Activated CD4-positive, alpha-beta T cell treated with anti-CD3 and anti-CD28 coated beads, Interleukin-2, amount 10 ng/mL, durations not matched to agents 24 days and 14 days (primary cell): ENCODE results near the gene IST1. TPM values are rescaled to one million over a fixed set of nuclear protein-coding genes. Genes with fewer than 3 reads are reported as not detected.
A peak's percentile ranks its signal among the peaks of the same experiment; 100 is the strongest.

Experiments used
- DNase-seq: peaks from one replicate; pipeline ENCODE4 v3.0.0; 2022
- H3K27ac Mint-ChIP-seq: one replicate; pipeline ENCODE4 v1.8.0; 2022; ENCODE audit warnings: mild to moderate bottlenecking, mixed read lengths
- H3K27me3 Mint-ChIP-seq: one replicate; pipeline ENCODE4 v1.8.0; 2022; ENCODE audit warnings: mixed read lengths
- H3K36me3 Mint-ChIP-seq: one replicate; pipeline ENCODE4 v1.8.0; 2022; ENCODE audit warnings: low read depth, mild to moderate bottlenecking, mixed read lengths
- H3K4me1 Mint-ChIP-seq: one replicate; pipeline ENCODE4 v1.8.0; 2021; ENCODE audit warnings: mixed read lengths
- H3K4me3 Mint-ChIP-seq: one replicate; pipeline ENCODE4 v1.8.0; 2022; ENCODE audit warnings: mild to moderate bottlenecking, moderate library complexity, mixed read lengths
- H3K9me3 Mint-ChIP-seq: one replicate; pipeline ENCODE4 v1.8.0; 2021; ENCODE audit warnings: mixed read lengths
- intact Hi-C: fragments of 100-400 bp; cut with micrococcal nuclease; formaldehyde crosslinking; loops from one replicate; pipeline ENCODE4 v1.15.1; 2023
- total RNA-seq: library from RNA; stranded (reverse); gene quantifications from 2 replicates; pipeline ENCODE4 v1.2.3, GENCODE V29; 2022

IST1 gene
- total RNA-seq, 1 donor from 2014 or later: 149 TPM

GRCh38 chr16:71937868-71938510 is 42.7 kb downstream of the IST1 start:
- Mint-ChIP-seq H3K4me1 (no peaks in the 10 kb centered on the region), H3K9me3 (no peaks in the 10 kb centered on the region), H3K4me3 (no peak overlapping the region), H3K27me3 (no peaks in the 10 kb centered on the region), H3K36me3 (peaks cover 9% of the 10 kb centered on the region), H3K27ac (no peak overlapping the region)
- DNase-seq: no peak
- intact Hi-C loops: no loop called here

- DNase-seq: no peak
- Mint-ChIP-seq H3K4me3 (no peak overlapping the region), H3K36me3 (no peaks in the 10 kb centered on the region), H3K4me1 (peaks cover 2% of the 10 kb centered on the region), H3K27ac (no peak overlapping the region), H3K27me3 (peaks cover 2% of the 10 kb centered on the region), H3K9me3 (no peaks in the 10 kb centered on the region)
- intact Hi-C loops: no loop called here
These were observed 48.6 kb downstream of the IST1 start for GRCh38 chr16:71943887-71944286.

GRCh38 chr16:71945616-71946015 is 50.3 kb downstream of the IST1 start:
- intact Hi-C loops: no loop called here
- Mint-ChIP-seq H3K4me1 (peaks cover 2% of the 10 kb centered on the region), H3K27me3 (peaks cover 7% of the 10 kb centered on the region), H3K36me3 (no peaks in the 10 kb centered on the region), H3K27ac (no peak overlapping the region), H3K9me3 (no peaks in the 10 kb centered on the region), H3K4me3 (no peak overlapping the region)
- no peak for DNase-seq

GRCh38 chr16:71952825-71953224 is 57.5 kb downstream of the IST1 start:
- no peak overlapping the region for H3K27ac Mint-ChIP-seq
- DNase-seq: no peak
- H3K27me3 Mint-ChIP-seq: peaks cover 7% of the 10 kb centered on the region
- H3K9me3 Mint-ChIP-seq: peaks cover 3% of the 10 kb centered on the region
- intact Hi-C loops: no loop called here
- H3K36me3 Mint-ChIP-seq: peaks cover 1% of the 10 kb centered on the region
- no peak overlapping the region for H3K4me3 Mint-ChIP-seq
- H3K4me1 Mint-ChIP-seq: peaks cover 22% of the 10 kb centered on the region

GRCh38 chr16:71954180-71954579 is 58.8 kb downstream of the IST1 start:
- intact Hi-C loops: no loop called here
- Mint-ChIP-seq H3K4me3 (no peak overlapping the region), H3K36me3 (peaks cover 1% of the 10 kb centered on the region), H3K27me3 (peaks cover 5% of the 10 kb centered on the region), H3K4me1 (peaks cover 22% of the 10 kb centered on the region), H3K27ac (no peak overlapping the region), H3K9me3 (peaks cover 3% of the 10 kb centered on the region)
- DNase-seq: no peak

GRCh38 chr16:71954699-71955195 is 59.4 kb downstream of the IST1 start:
- peak; percentile 59 for DNase-seq
- H3K4me1 Mint-ChIP-seq: peaks cover 22% of the 10 kb centered on the region
- H3K27me3 Mint-ChIP-seq: peaks cover 9% of the 10 kb centered on the region
- H3K9me3 Mint-ChIP-seq: peaks cover 3% of the 10 kb centered on the region
- peaks cover 1% of the 10 kb centered on the region for H3K36me3 Mint-ChIP-seq
- intact Hi-C loops: no loop called here
- H3K4me3 Mint-ChIP-seq: peak overlapping the region; percentile 44
- H3K27ac Mint-ChIP-seq: peak overlapping the region; percentile 63

- intact Hi-C loops: no loop called here
- peaks cover 1% of the 10 kb centered on the region for H3K36me3 Mint-ChIP-seq
These were observed 61.2 kb downstream of the IST1 start for GRCh38 chr16:71956486-71956885.

GRCh38 chr16:71961066-71962039 is 66.0 kb downstream of the IST1 start:
- Mint-ChIP-seq H3K4me3 (no peak overlapping the region), H3K36me3 (no peaks in the 10 kb centered on the region), H3K4me1 (peaks cover 5% of the 10 kb centered on the region), H3K27me3 (peaks cover 8% of the 10 kb centered on the region), H3K9me3 (no peaks in the 10 kb centered on the region), H3K27ac (no peak overlapping the region)
- intact Hi-C loops: loop anchor here (1.0 to 10.0 kb wide), 4 partner anchors 67 to 349 kb away; partner anchors contain the start of genes AP1G1 and IST1
- DNase-seq: peak; percentile 94

More at GRCh38 chr16:71956486-71956885, 61.2 kb downstream of the IST1 start:
- Mint-ChIP-seq H3K27me3 (peaks cover 6% of the 10 kb centered on the region), H3K9me3 (peaks cover 3% of the 10 kb centered on the region), H3K27ac (no peak overlapping the region), H3K4me3 (peak overlapping the region; percentile 55), H3K4me1 (peaks cover 22% of the 10 kb centered on the region)
- no peak for DNase-seq

GRCh38 chr16:71963125-71963875 is 68.0 kb downstream of the IST1 start:
- no peak for DNase-seq
- Mint-ChIP-seq H3K9me3 (no peaks in the 10 kb centered on the region), H3K4me3 (no peak overlapping the region), H3K27me3 (peaks cover 8% of the 10 kb centered on the region), H3K4me1 (no peaks in the 10 kb centered on the region), H3K36me3 (no peaks in the 10 kb centered on the region), H3K27ac (no peak overlapping the region)
- intact Hi-C loops: loop anchor here (5.0 to 10.0 kb wide), 2 partner anchors 158 to 351 kb away; partner anchors contain the start of gene AP1G1

- intact Hi-C loops: loop anchor here (10.0 kb wide), 1 partner anchor 160 kb away; the partner anchor contains the start of gene AP1G1
- Mint-ChIP-seq H3K27me3 (peaks cover 4% of the 10 kb centered on the region), H3K4me1 (no peaks in the 10 kb centered on the region), H3K27ac (no peak overlapping the region), H3K4me3 (no peak overlapping the region), H3K36me3 (no peaks in the 10 kb centered on the region), H3K9me3 (no peaks in the 10 kb centered on the region)
- no peak for DNase-seq
These were observed 69.9 kb downstream of the IST1 start for GRCh38 chr16:71965223-71965622.

- no peak for DNase-seq
- Mint-ChIP-seq H3K4me1 (no peaks in the 10 kb centered on the region), H3K27me3 (peaks cover 2% of the 10 kb centered on the region), H3K27ac (no peak overlapping the region), H3K36me3 (no peaks in the 10 kb centered on the region), H3K4me3 (no peak overlapping the region), H3K9me3 (no peaks in the 10 kb centered on the region)
- intact Hi-C loops: loop anchor here (10.0 kb wide), 1 partner anchor 162 kb away; the partner anchor contains the start of gene AP1G1
These were observed 71.6 kb downstream of the IST1 start for GRCh38 chr16:71966932-71967331.

GRCh38 chr16:71969353-71969752 is 74.0 kb downstream of the IST1 start:
- Mint-ChIP-seq H3K27me3 (peaks cover 2% of the 10 kb centered on the region), H3K4me3 (no peak overlapping the region), H3K27ac (no peak overlapping the region), H3K4me1 (no peaks in the 10 kb centered on the region), H3K36me3 (no peaks in the 10 kb centered on the region), H3K9me3 (no peaks in the 10 kb centered on the region)
- DNase-seq: no peak
- intact Hi-C loops: loop anchor here (10.0 kb wide), 1 partner anchor 165 kb away; the partner anchor contains the start of gene AP1G1

- H3K9me3 Mint-ChIP-seq: no peaks in the 10 kb centered on the region
- no peak overlapping the region for H3K27ac Mint-ChIP-seq
- H3K36me3 Mint-ChIP-seq: no peaks in the 10 kb centered on the region
- peaks cover 2% of the 10 kb centered on the region for H3K27me3 Mint-ChIP-seq
- no peak for DNase-seq
- no peaks in the 10 kb centered on the region for H3K4me1 Mint-ChIP-seq
- intact Hi-C loops: no loop called here
- H3K4me3 Mint-ChIP-seq: no peak overlapping the region
These were observed 76.2 kb downstream of the IST1 start for GRCh38 chr16:71971571-71971970.
